DMS79 (cell line): Measurements from ENCODE around the gene LRIG2.
A peak's percentile ranks its signal among the peaks of the same experiment; 100 is the strongest.
"Not testable (repeated sequence)": the region's sequence is repeated elsewhere in the genome, so short reads cannot be mapped to it uniquely, and the experiment has no call there.

Experiments
- DNase-seq: peaks from one replicate; lab custom pipeline; 2025; lab: John Stamatoyannopoulos, UW

LRIG2 gene

GRCh38 chr1:113129529-113130185 lies 56.7 kb downstream of the LRIG2 start:
- DNase-seq, result no peak

- DNase-seq, result no peak
Measured at GRCh38 chr1:113133038-113133437, 60.0 kb downstream of the LRIG2 start.

GRCh38 chr1:113133759-113134158 lies 60.8 kb downstream of the LRIG2 start:
- no peak for DNase-seq

- no peak for DNase-seq
Measured at GRCh38 chr1:113135460-113135859, 62.5 kb downstream of the LRIG2 start.

- no peak for DNase-seq
Measured at GRCh38 chr1:113136476-113136875, 63.5 kb downstream of the LRIG2 start.

- no peak for DNase-seq
Measured at GRCh38 chr1:113137563-113137962, 64.6 kb downstream of the LRIG2 start.

GRCh38 chr1:113138778-113139177 lies 65.8 kb downstream of the LRIG2 start:
- no peak for DNase-seq

GRCh38 chr1:113140176-113140575 lies 67.2 kb downstream of the LRIG2 start:
- no peak for DNase-seq

- DNase-seq, result peak; percentile 43
Measured at GRCh38 chr1:113140588-113141446, 67.8 kb downstream of the LRIG2 start.

GRCh38 chr1:113141650-113142473 lies 68.9 kb downstream of the LRIG2 start:
- DNase-seq, result no peak

GRCh38 chr1:113142791-113143190 lies 69.8 kb downstream of the LRIG2 start:
- DNase-seq, result no peak

GRCh38 chr1:113146242-113147072 lies 73.5 kb downstream of the LRIG2 start:
- DNase-seq, result no peak

- no peak for DNase-seq
Measured at GRCh38 chr1:113147073-113147625, 74.2 kb downstream of the LRIG2 start.

GRCh38 chr1:113147826-113148225 lies 74.8 kb downstream of the LRIG2 start:
- no peak for DNase-seq

- not testable (repeated sequence) for DNase-seq
Measured at GRCh38 chr1:113150494-113150893, 77.5 kb downstream of the LRIG2 start.

- DNase-seq, result no peak
Measured at GRCh38 chr1:113153116-113153803, 80.3 kb downstream of the LRIG2 start.

- no peak for DNase-seq
Measured at GRCh38 chr1:113156368-113156767, 83.4 kb downstream of the LRIG2 start.

- not testable (repeated sequence) for DNase-seq
Measured at GRCh38 chr1:113158743-113159142, 85.7 kb downstream of the LRIG2 start.

- no peak for DNase-seq
Measured at GRCh38 chr1:113166473-113166872, 93.5 kb downstream of the LRIG2 start.

GRCh38 chr1:113168946-113169345 lies 95.9 kb downstream of the LRIG2 start:
- DNase-seq, result peak; percentile 76

- no peak for DNase-seq
Measured at GRCh38 chr1:113169591-113169990, 96.6 kb downstream of the LRIG2 start.
